H1 (cell line): Measurements from ENCODE around the gene UGT3A1. TPM values are rescaled to one million over a fixed set of nuclear protein-coding genes. Genes with fewer than 3 reads are reported as not detected.

Experiments
- CBX5 ChIP-seq: fragments of 300-800, 300-1000 bp; sonication (generic); IDR thresholded peaks from 2 replicates; pipeline ENCODE4 v1.7.1; 2016; ENCODE audit warnings: antibody characterized with exemption, low read length, low read depth
- HDAC2 ChIP-seq, 2 experiments: fragments of 300-600 bp in 1 of 2; sonication (generic) in 1 of 2; IDR thresholded peaks; 2 replicates each; pipeline ENCODE4 v1.6.1; 2011 to 2012; ENCODE audit warnings: low read depth in 2 of 2, low read length in 2 of 2, mild to moderate bottlenecking in 2 of 2, moderate library complexity in 2 of 2, borderline replicate concordance in 1 of 2, inconsistent platforms in 1 of 2
- SUZ12 ChIP-seq: fragments of 200-600 bp; sonication (generic); IDR thresholded peaks from 2 replicates; pipeline ENCODE4 v1.6.1; 2012; ENCODE audit warnings: mild to moderate bottlenecking, inconsistent platforms, low read length, moderate library complexity, mixed read lengths
- polyA plus RNA-seq, 7 experiments: library from polyadenylated mRNA; depleted of rRNA in 3 of 7; stranded (reverse) in 5 of 7; unstranded in 2 of 7; fragments of >200 nt in 5 of 7; fragments of 200-250 nt in 2 of 7; gene quantifications; 1 replicate in 5 of 7; 2 replicates in 1 of 7; 4 replicates in 1 of 7; pipeline versions ENCODE4 v1.2.1 to v1.2.3, GENCODE V29; 2011 to 2013; ENCODE audit warnings: missing spikeins in 2 of 7, mixed read lengths in 2 of 7
- total RNA-seq: library from RNA; stranded (reverse); fragmentation: NEBNext Ultra II Directional; extraction: Animal tissue kit (Norgen Biotek cat#: 25700); gene quantifications from 2 replicates; pipeline ENCODE4 v1.2.1, GENCODE V29; 2021

UGT3A1 gene
- total and polyA plus RNA-seq, 2 of the 8 experiments (the other 6 are each of a cell fraction or from before 2014, with no cell fraction given) = 2.4 to 3.4 TPM

- TF ChIP-seq HDAC2 (IDR thresholded peaks at IDR 0.05; ENCODE audit: borderline replicate concordance in 1 of 2, low read depth in 2 of 2, low read length in 2 of 2) = no peak
- TF ChIP-seq SUZ12 = no peak
- TF ChIP-seq CBX5 = no peak
Observed at GRCh38 chr5:35924122-35924949, 66.9 kb downstream of the UGT3A1 start (continued).
